ENCODE results near the gene KDM4B. TPM values are rescaled to one million over a fixed set of nuclear protein-coding genes. Genes with fewer than 3 reads are reported as not detected.
"Not testable (repeated sequence)": the region's sequence is repeated elsewhere in the genome, so short reads cannot be mapped to it uniquely, and the experiment has no call there.

Gene KDM4B
- total RNA-seq, 2 donors from 2014 or later, result 57.0 to 63.1 TPM

- H3K4me1 Mint-ChIP-seq (ENCODE audit: low read depth in 2 of 2); H3K9me3 Mint-ChIP-seq; H3K4me3 Mint-ChIP-seq; ATAC-seq; H3K36me3 Mint-ChIP-seq; DNase-seq (ENCODE audit: low spot score); H3K27ac Mint-ChIP-seq: not testable (repeated sequence)
- peaks cover 5 to 15% of the 10 kb centered on the region in 2 donors for H3K27me3 Mint-ChIP-seq
Observed at GRCh38 chr19:5164845-5165696, 196.2 kb downstream of the KDM4B start.

DNA sequence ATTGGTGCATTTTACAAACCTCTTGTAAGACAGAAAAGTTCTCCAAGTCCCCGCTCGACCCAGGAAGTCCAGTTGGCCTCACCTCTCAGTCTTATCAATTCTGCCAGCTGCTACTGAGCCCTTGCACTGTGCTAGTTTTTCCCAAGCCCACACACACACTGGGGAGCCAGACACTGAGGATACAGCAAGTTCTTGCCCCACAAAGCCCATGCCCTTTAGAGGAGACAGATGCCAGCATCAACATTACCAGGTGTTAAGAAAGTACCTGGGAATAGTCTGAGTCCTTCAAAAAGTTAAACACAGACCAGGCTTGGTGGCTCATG is 196.7 kb downstream of the KDM4B start:
- no peaks in the 10 kb centered on the region for H3K9me3 Mint-ChIP-seq
- H3K27ac Mint-ChIP-seq, result no peak overlapping the region
- no peak overlapping the region for H3K4me3 Mint-ChIP-seq
- peaks cover 10 to 19% of the 10 kb centered on the region in 2 donors for H3K27me3 Mint-ChIP-seq
- DNase-seq (ENCODE audit: low spot score) (no peak), ATAC-seq (no peak)
- H3K36me3 Mint-ChIP-seq, result no peaks in the 10 kb centered on the region
- no peaks in the 10 kb centered on the region for H3K4me1 Mint-ChIP-seq (ENCODE audit: low read depth in 2 of 2)

DNA sequence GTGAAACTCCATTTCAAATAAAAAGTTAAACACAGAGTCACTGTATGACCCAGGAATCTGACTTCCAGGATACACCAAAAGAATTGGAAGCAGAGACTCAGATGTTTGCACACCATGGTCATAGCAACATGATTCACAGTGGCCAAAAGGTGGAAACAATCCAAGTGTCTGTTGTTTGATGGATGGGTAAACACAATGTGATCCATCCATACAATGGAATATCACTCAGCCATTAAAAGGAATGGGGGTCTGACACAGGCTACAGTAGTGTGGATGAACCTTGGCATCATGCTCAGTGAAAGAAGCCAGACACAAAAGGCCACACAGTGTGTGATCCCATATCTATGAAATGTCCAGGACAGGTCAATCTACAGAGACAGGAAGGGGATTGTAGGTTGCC is 197.3 kb downstream of the KDM4B start:
- no peaks in the 10 kb centered on the region for H3K9me3 Mint-ChIP-seq
- H3K4me3 Mint-ChIP-seq, result no peak overlapping the region
- peaks cover 10 to 19% of the 10 kb centered on the region in 2 donors for H3K27me3 Mint-ChIP-seq
- H3K36me3 Mint-ChIP-seq, result no peaks in the 10 kb centered on the region
- no peaks in the 10 kb centered on the region for H3K4me1 Mint-ChIP-seq (ENCODE audit: low read depth in 2 of 2)
- ATAC-seq, result no peak
- no peak overlapping the region for H3K27ac Mint-ChIP-seq
- no peak for DNase-seq (ENCODE audit: low spot score)

- Mint-ChIP-seq H3K4me1 (ENCODE audit: low read depth in 2 of 2) (peaks cover 0 to 4% of the 10 kb centered on the region in 2 donors), H3K27me3 (peaks cover 10 to 19% of the 10 kb centered on the region in 2 donors), H3K9me3 (no peaks in the 10 kb centered on the region), H3K4me3 (no peak overlapping the region), H3K36me3 (no peaks in the 10 kb centered on the region), H3K27ac (no peak overlapping the region)
- DNase-seq (ENCODE audit: low spot score) (no peak), ATAC-seq (peak; percentile 67 to 68)
Observed at GRCh38 chr19:5170329-5170745, 201.4 kb downstream of the KDM4B start.

- no peak overlapping the region for H3K4me3 Mint-ChIP-seq
- no peak overlapping the region for H3K27ac Mint-ChIP-seq
- ATAC-seq, result no peak
- H3K4me1 Mint-ChIP-seq (ENCODE audit: low read depth in 2 of 2), result peaks cover 2 to 4% of the 10 kb centered on the region in 2 donors
- H3K27me3 Mint-ChIP-seq, result peaks cover 10 to 15% of the 10 kb centered on the region in 2 donors
- no peaks in the 10 kb centered on the region for H3K36me3 Mint-ChIP-seq
- H3K9me3 Mint-ChIP-seq, result no peaks in the 10 kb centered on the region
- DNase-seq (ENCODE audit: low spot score), result no peak
Observed at GRCh38 chr19:5171711-5172110, 202.8 kb downstream of the KDM4B start.

DNA sequence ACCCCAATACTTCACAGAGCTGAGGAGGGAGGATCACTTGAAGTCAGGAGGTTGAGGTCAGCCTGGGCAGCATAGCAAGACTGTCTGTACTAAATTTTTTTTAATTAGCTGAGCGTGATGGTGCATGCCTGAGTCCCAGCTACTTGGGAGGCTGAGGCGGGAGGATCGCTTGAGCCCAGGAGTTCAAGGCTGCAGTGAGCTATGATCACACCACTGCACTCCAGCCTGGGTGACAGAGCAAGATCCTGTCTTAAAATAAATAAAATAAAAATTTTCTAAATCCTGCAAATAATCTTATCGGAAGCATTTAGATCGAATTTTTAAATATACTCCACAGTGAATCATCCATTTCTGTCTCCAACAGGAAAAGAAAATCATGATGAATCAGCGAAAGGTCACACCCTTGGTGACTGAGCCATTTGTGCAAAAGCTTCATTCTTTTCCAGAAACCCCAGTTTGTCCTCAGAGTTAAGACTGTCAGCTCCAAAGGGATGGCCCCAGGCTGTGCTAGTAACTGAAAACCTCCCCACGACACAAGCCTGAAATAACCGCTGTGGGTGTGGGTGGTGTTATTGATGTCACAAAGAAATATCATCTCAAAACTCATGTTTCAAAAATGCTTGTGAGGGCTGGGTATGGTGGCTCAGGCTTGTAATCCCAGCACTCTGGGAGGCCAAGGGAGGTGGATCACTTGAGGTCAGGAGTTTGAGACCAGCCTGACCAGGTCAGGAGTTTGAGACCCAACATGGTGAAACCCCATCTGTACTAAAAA is 204.1 kb downstream of the KDM4B start:
- H3K36me3 Mint-ChIP-seq, result no peaks in the 10 kb centered on the region
- DNase-seq (ENCODE audit: low spot score) (no peak), ATAC-seq (no peak)
- peaks cover 9% of the 10 kb centered on the region in 2 donors for H3K4me1 Mint-ChIP-seq (ENCODE audit: low read depth in 2 of 2)
- H3K27ac Mint-ChIP-seq, result no peak overlapping the region
- H3K9me3 Mint-ChIP-seq, result no peaks in the 10 kb centered on the region
- no peak overlapping the region for H3K4me3 Mint-ChIP-seq
- peaks cover 10% of the 10 kb centered on the region in 2 donors for H3K27me3 Mint-ChIP-seq

GRCh38 chr19:5173993-5174392 is 205.1 kb downstream of the KDM4B start:
- H3K27ac Mint-ChIP-seq, result no peak overlapping the region
- H3K36me3 Mint-ChIP-seq, result no peaks in the 10 kb centered on the region
- H3K4me3 Mint-ChIP-seq, result no peak overlapping the region

GRCh38 chr19:5177745-5178450 is 209.0 kb downstream of the KDM4B start:
- Mint-ChIP-seq H3K36me3 (no peaks in the 10 kb centered on the region), H3K9me3 (no peaks in the 10 kb centered on the region), H3K4me3 (no peak overlapping the region), H3K27ac (no peak overlapping the region), H3K4me1 (ENCODE audit: low read depth in 2 of 2) (peaks cover 4 to 9% of the 10 kb centered on the region in 2 donors), H3K27me3 (no peaks in the 10 kb centered on the region)
- DNase-seq (ENCODE audit: low spot score) (no peak), ATAC-seq (no peak)

More at GRCh38 chr19:5173993-5174392, 205.1 kb downstream of the KDM4B start:
- peaks cover 9% of the 10 kb centered on the region in 2 donors for H3K4me1 Mint-ChIP-seq (ENCODE audit: low read depth in 2 of 2)
- H3K27me3 Mint-ChIP-seq, result peaks cover 10% of the 10 kb centered on the region in 2 donors
- no peak for ATAC-seq
- DNase-seq (ENCODE audit: low spot score), result no peak
- H3K9me3 Mint-ChIP-seq, result no peaks in the 10 kb centered on the region

DNA sequence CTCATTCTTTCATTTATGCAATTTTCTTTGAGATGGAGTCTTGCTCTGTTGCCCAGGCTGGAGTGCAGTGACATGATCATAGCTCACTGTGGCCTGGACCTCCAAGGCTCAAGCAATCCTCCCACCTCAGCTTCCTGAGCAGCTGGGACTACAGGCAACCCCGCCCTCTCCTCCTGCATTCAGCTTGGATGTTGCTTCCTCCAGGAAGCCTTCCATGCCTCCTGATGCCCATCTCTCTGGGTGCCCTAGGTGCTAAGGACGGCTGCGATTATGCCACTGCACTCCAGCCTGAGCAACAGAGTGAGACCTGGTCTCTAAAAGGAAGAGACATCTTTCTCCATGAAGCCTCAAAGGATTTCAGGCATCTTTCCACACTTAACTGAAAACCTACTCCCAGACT is 209.9 kb downstream of the KDM4B start:
- Mint-ChIP-seq H3K36me3 (no peaks in the 10 kb centered on the region), H3K9me3 (no peaks in the 10 kb centered on the region), H3K4me3 (no peak overlapping the region), H3K27ac (no peak overlapping the region), H3K27me3 (no peaks in the 10 kb centered on the region), H3K4me1 (ENCODE audit: low read depth in 2 of 2) (peaks cover 4 to 9% of the 10 kb centered on the region in 2 donors)
- ATAC-seq, result no peak
- no peak for DNase-seq (ENCODE audit: low spot score)

DNA sequence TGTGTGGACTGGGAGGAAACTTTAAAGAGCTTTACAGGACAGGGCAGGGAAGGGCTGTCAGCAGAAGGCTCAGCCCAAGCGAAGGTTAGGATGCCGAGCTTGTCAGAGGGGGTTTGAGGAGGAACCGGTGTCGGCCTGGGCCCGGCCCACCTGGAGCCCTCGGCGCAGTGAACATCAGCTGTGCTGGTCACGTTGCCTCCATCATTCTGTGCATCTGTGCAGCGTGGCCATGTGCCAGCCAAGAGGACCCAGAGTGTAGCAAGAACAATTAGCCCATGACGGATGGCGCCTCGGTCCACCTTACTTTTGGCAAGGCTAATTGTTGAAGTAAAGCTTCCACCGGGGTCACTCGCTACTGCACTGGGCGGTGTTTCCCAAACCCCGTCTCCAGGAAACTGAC is 210.3 kb downstream of the KDM4B start:
- no peaks in the 10 kb centered on the region for H3K36me3 Mint-ChIP-seq
- no peaks in the 10 kb centered on the region for H3K27me3 Mint-ChIP-seq
- H3K4me3 Mint-ChIP-seq, result no peak overlapping the region
- H3K27ac Mint-ChIP-seq, result no peak overlapping the region
- no peaks in the 10 kb centered on the region for H3K9me3 Mint-ChIP-seq
- ATAC-seq (no peak), DNase-seq (ENCODE audit: low spot score) (no peak)
- peaks cover 4 to 9% of the 10 kb centered on the region in 2 donors for H3K4me1 Mint-ChIP-seq (ENCODE audit: low read depth in 2 of 2)

DNA sequence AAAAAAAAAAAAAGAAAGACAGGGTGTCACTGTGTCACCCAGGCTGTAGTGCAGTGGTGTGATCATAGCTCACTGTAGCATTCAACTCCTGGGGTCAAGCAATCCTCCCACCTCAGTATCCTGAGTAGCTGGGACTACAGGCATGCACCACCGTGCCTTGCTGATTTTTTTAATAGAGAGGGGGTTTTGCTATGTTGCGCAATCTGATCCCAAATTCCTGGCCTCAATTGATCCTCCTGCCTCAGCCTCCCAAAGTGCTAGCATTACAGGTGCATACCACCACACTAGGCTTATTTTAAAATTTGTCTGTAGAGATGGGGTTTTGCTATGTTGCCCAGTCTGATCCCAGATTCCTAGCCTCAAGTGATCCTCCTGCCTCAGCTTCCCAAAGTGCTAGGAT is 212.4 kb downstream of the KDM4B start:
- ATAC-seq (no peak), DNase-seq (ENCODE audit: low spot score) (no peak)
- H3K9me3 Mint-ChIP-seq, result no peaks in the 10 kb centered on the region
- H3K4me1 Mint-ChIP-seq (ENCODE audit: low read depth in 2 of 2), result peaks cover 4 to 9% of the 10 kb centered on the region in 2 donors
- no peaks in the 10 kb centered on the region for H3K27me3 Mint-ChIP-seq
- no peaks in the 10 kb centered on the region for H3K36me3 Mint-ChIP-seq
- H3K4me3 Mint-ChIP-seq, result no peak overlapping the region
- H3K27ac Mint-ChIP-seq, result no peak overlapping the region

- Mint-ChIP-seq H3K27ac (no peak overlapping the region), H3K27me3 (no peaks in the 10 kb centered on the region), H3K4me1 (ENCODE audit: low read depth in 2 of 2) (no peaks in the 10 kb centered on the region), H3K9me3 (no peaks in the 10 kb centered on the region), H3K36me3 (no peaks in the 10 kb centered on the region), H3K4me3 (no peak overlapping the region)
- ATAC-seq (no peak), DNase-seq (ENCODE audit: low spot score) (no peak)
Observed at GRCh38 chr19:5182751-5183150, 213.8 kb downstream of the KDM4B start.

- no peak for DNase-seq (ENCODE audit: low spot score)
- no peak overlapping the region for H3K4me3 Mint-ChIP-seq
- H3K27ac Mint-ChIP-seq, result no peak overlapping the region
- H3K9me3 Mint-ChIP-seq, result no peaks in the 10 kb centered on the region
- no peak for ATAC-seq
- no peaks in the 10 kb centered on the region for H3K36me3 Mint-ChIP-seq
- H3K4me1 Mint-ChIP-seq (ENCODE audit: low read depth in 2 of 2), result no peaks in the 10 kb centered on the region
- no peaks in the 10 kb centered on the region for H3K27me3 Mint-ChIP-seq
Observed at GRCh38 chr19:5183616-5184015, 214.7 kb downstream of the KDM4B start.

GRCh38 chr19:5184930-5185329 is 216.0 kb downstream of the KDM4B start:
- ATAC-seq (no peak), DNase-seq (ENCODE audit: low spot score) (no peak)
- Mint-ChIP-seq H3K4me3 (no peak overlapping the region), H3K4me1 (ENCODE audit: low read depth in 2 of 2) (no peaks in the 10 kb centered on the region), H3K27ac (no peak overlapping the region), H3K27me3 (peaks cover 0 to 5% of the 10 kb centered on the region in 2 donors), H3K9me3 (no peaks in the 10 kb centered on the region), H3K36me3 (no peaks in the 10 kb centered on the region)

Measured in natural killer cell treated with Interleukin-12 subunit alpha and Interleukin-12 subunit beta and Interleukin-15 and Interleukin-18, amount 100 ng/mL, for 72 hours (primary cell).